Ishikawa (cell line): Measurements from ENCODE around the gene CLIC3.

Experiments
- CEBPB ChIP-seq: IDR thresholded peaks from 2 replicates; pipeline ENCODE4 v1.6.1; 2012
- CREB1 ChIP-seq: IDR thresholded peaks from 2 replicates; pipeline ENCODE4 v1.6.1; 2012; ENCODE audit warnings: low read depth
- EGR1 ChIP-seq: IDR thresholded peaks from 2 replicates; pipeline ENCODE4 v1.6.1; 2012
- EP300 ChIP-seq: IDR thresholded peaks from 2 replicates; pipeline ENCODE4 v1.6.1; 2012; ENCODE audit warnings: borderline replicate concordance
- FOXM1 ChIP-seq: IDR thresholded peaks from 2 replicates; pipeline ENCODE4 v1.6.1; 2012; ENCODE audit warnings: low read depth, borderline replicate concordance
- MAX ChIP-seq: IDR thresholded peaks from 2 replicates; pipeline ENCODE4 v1.6.1; 2012
- NFIC ChIP-seq: IDR thresholded peaks from 2 replicates; pipeline ENCODE4 v1.6.1; 2012
- RAD21 ChIP-seq: IDR thresholded peaks from 2 replicates; pipeline ENCODE4 v1.6.1; 2012; ENCODE audit warnings: low read depth
- REST ChIP-seq: IDR thresholded peaks from 2 replicates; pipeline ENCODE4 v1.6.1; 2012; ENCODE audit warnings: low read depth, mild to moderate bottlenecking
- TAF1 ChIP-seq: IDR thresholded peaks from 2 replicates; pipeline ENCODE4 v1.6.1; 2012; ENCODE audit warnings: low read depth, mild to moderate bottlenecking
- TCF12 ChIP-seq: IDR thresholded peaks from 2 replicates; pipeline ENCODE4 v1.6.1; 2012; ENCODE audit warnings: low read depth
- TEAD4 ChIP-seq: IDR thresholded peaks from 2 replicates; pipeline ENCODE4 v1.6.1; 2012
- USF1 ChIP-seq: IDR thresholded peaks from 2 replicates; pipeline ENCODE4 v1.6.1; 2012
- YY1 ChIP-seq: IDR thresholded peaks from 2 replicates; pipeline ENCODE4 v1.6.1; 2012; ENCODE audit warnings: low read depth
- ZBTB7A ChIP-seq: IDR thresholded peaks from 2 replicates; pipeline ENCODE4 v1.6.1; 2012; ENCODE audit warnings: low read depth

CLIC3 gene

GRCh38 chr9:136961279-136962065 lies 34.9 kb downstream of the CLIC3 start:
- TF ChIP-seq REST, result no peak
- TF ChIP-seq EGR1, result no peak
- TF ChIP-seq YY1, result no peak
- TF ChIP-seq CREB1, result no peak
- TF ChIP-seq TEAD4, result no peak
- TF ChIP-seq TAF1, result no peak
- TF ChIP-seq NFIC, result no peak
- TF ChIP-seq MAX, result no peak

- TF ChIP-seq ZBTB7A (no peak), FOXM1 (no peak), REST (no peak), RAD21 (no peak), TAF1 (no peak), EGR1 (no peak), MAX (no peak), TEAD4 (no peak), CREB1 (no peak), YY1 (no peak), TCF12 (no peak), CEBPB (no peak), USF1 (no peak), NFIC (no peak), EP300 (no peak)
Measured at GRCh38 chr9:136960938-136961275, 35.5 kb downstream of the CLIC3 start.

GRCh38 chr9:136960212-136960937 lies 36.0 kb downstream of the CLIC3 start:
- TF ChIP-seq ZBTB7A, result no peak
- no peak for TF ChIP-seq EGR1
- TF ChIP-seq EP300, result no peak
- TF ChIP-seq FOXM1, result no peak
- no peak for TF ChIP-seq TAF1
- TF ChIP-seq YY1, result no peak
- no peak for TF ChIP-seq TEAD4

- no peak for TF ChIP-seq MAX
Measured at GRCh38 chr9:136958898-136959850, 37.2 kb downstream of the CLIC3 start.

GRCh38 chr9:136958473-136958872 lies 37.9 kb downstream of the CLIC3 start:
- TF ChIP-seq TAF1 (no peak), TEAD4 (no peak), ZBTB7A (no peak), FOXM1 (no peak), CREB1 (no peak), EP300 (no peak), TCF12 (no peak), YY1 (no peak), NFIC (no peak)

- TF ChIP-seq REST (no peak), YY1 (no peak), NFIC (no peak)
Measured at GRCh38 chr9:136957901-136958300, 38.5 kb downstream of the CLIC3 start.
